Large intestine (tissue), 3 donors: ENCODE data around the gene PRR5L. TPM values are rescaled to one million over a fixed set of nuclear protein-coding genes. Genes with fewer than 3 reads are reported as not detected.

Experiments used
- DNase-seq, 2 donors: peaks; one replicate each; pipeline versions ENCODE4 v3.0.0 to v3.0.0-alpha.2; 2013
- H3K27ac ChIP-seq: one replicate; pipeline ENCODE4 v1.5.1; 2013; ENCODE audit warnings: low read length
- H3K27me3 ChIP-seq: 2 replicates; pipeline ENCODE4 v1.6.1; 2013; ENCODE audit warnings: low read length; ENCODE audit not compliant: control insufficient read depth, insufficient read depth
- H3K36me3 ChIP-seq: 2 replicates; pipeline ENCODE4 v1.6.1; 2013; ENCODE audit warnings: low read length; ENCODE audit not compliant: control insufficient read depth, insufficient read depth
- H3K4me1 ChIP-seq: one replicate; pipeline ENCODE4 v1.6.1; 2013; ENCODE audit warnings: low read length; ENCODE audit not compliant: control insufficient read depth, insufficient read depth
- H3K4me3 ChIP-seq: one replicate; pipeline ENCODE4 v1.5.1; 2013; ENCODE audit warnings: low read length
- H3K9me3 ChIP-seq: one replicate; pipeline ENCODE4 v1.6.1; 2013; ENCODE audit warnings: mild to moderate bottlenecking, low read depth, low read length, moderate library complexity; ENCODE audit not compliant: control insufficient read depth
- WGBS: methylation state at CpG from one replicate; pipeline ENCODE4 v1.1.5; 2013; ENCODE audit warnings: low lambda C conversion rate; ENCODE audit not compliant: insufficient coverage; 5-methylcytosine and 5-hydroxymethylcytosine counted together
- polyA plus RNA-seq: library from polyadenylated mRNA; unstranded; fragments of 120-200 nt; gene quantifications from one replicate; pipeline ENCODE4 v1.2.1, GENCODE V29; 2013

Gene PRR5L
- polyA plus RNA-seq, 1 donor, result 37.8 TPM

- no peaks in the 10 kb centered on the region for H3K4me1 ChIP-seq
- no CpG with 5 or more reads among the region's 2 CpGs for WGBS
- H3K27me3 ChIP-seq, result no peaks in the 10 kb centered on the region
- H3K4me3 ChIP-seq, result no peak overlapping the region
- peaks cover 61% of the 10 kb centered on the region for H3K36me3 ChIP-seq
- DNase-seq, result no peak
- H3K9me3 ChIP-seq, result no peaks in the 10 kb centered on the region
- no peak overlapping the region for H3K27ac ChIP-seq
Observed at GRCh38 chr11:36412781-36413383, 116.8 kb downstream of the PRR5L start.

- no peaks in the 10 kb centered on the region for H3K27me3 ChIP-seq
- H3K4me3 ChIP-seq, result no peak overlapping the region
- WGBS, result no CpG with 5 or more reads among the region's 5 CpGs
Observed at GRCh38 chr11:36417154-36417553, 121.1 kb downstream of the PRR5L start.

DNA sequence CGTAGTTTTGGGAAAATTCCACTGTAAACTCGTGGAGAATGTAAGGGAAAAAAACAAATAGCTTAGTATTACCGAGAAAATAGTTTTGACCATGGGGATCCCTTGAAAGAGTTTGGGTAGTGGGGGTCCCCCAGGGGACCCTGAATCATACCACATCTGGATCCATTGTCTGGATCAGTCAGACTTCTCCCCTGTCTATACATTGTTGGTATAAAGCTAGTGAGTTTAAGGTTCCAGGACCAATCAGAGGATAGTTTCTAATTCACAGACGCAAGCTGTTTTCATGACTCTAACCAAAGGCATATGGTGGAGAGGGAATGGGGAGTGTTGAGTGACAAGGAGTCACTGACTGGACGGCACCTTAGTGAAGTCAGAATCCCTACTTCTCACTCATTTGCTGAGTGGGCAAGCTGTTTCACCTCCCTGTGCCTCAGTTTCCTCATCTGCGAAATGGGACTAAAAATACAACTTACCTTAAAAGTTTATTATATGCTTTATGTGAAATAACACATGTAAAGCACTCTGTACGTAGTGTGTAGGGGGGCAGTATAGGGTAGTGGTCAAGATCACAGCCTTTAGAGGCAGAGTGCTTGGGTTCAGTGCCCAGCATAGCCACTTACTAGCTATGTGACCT, 123.8 kb downstream of the PRR5L start:
- H3K36me3 ChIP-seq, result peaks cover 57% of the 10 kb centered on the region
- no peak for DNase-seq
- no CpG with 5 or more reads among the region's 7 CpGs for WGBS
- H3K27ac ChIP-seq, result peak overlapping the region; percentile 80
- H3K4me3 ChIP-seq, result no peak overlapping the region
- H3K4me1 ChIP-seq, result peaks cover 18% of the 10 kb centered on the region
- no peaks in the 10 kb centered on the region for H3K9me3 ChIP-seq
- no peaks in the 10 kb centered on the region for H3K27me3 ChIP-seq

More at GRCh38 chr11:36417154-36417553, 121.1 kb downstream of the PRR5L start:
- Histone ChIP-seq H3K27ac (no peak overlapping the region), H3K4me1 (peaks cover 18% of the 10 kb centered on the region), H3K9me3 (no peaks in the 10 kb centered on the region), H3K36me3 (peaks cover 42% of the 10 kb centered on the region)
- no peak for DNase-seq

DNA sequence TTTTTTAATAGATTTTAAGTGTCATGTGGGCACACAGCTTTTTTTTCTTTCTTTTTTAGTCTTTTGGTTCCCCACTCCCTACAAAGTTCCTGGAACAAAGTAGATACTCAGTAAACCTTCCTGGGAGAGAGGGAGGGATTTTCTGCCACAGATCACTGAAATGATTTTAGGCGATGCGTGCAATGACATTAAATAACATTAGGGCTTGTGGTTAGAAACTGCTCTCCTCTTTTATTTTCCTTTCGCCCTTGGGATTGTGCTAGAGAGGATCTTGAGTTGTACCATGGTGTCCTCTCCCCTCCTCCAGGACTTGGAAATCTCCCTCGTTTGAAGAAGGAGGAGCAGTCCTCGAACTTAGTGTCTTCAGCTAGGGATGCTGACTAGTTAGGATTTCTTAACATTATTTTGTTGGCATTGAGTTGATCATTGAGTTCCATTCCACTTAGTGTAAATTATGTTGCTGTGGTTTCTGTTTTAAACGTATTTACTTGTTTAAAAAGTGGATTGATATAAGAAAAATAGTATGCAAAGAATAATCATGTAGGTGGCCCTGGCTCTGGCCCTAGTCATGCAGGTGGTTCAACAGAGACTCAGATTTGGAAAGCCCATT, 125.6 kb downstream of the PRR5L start:
- WGBS, result 100% methylated on average over 1 of the region's 6 CpGs

DNA sequence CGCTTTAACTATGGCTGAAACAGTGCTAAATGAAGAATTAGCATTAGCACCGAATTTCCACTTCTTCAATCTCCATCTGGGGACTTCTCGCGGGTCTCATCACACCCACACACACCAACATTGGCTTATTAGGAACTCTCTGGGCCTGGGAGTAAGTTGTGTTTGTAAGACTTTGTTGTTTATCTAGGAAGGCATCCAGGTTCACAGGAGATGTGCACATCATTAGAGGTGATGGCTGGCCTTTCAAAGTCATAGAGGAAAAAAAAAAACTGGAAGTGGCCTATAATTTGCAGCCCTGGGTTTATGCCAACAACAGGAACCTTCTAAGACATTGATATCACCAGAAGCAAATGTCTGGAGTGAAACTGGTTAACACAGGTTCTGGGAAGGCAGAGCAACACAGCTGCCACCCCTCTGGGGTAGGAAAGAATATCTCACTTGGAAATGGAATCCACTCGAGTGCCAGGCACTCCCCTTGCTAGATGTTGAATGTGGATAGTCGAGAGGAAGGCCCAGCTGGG, 129.5 kb downstream of the PRR5L start:
- peaks cover 54% of the 10 kb centered on the region for H3K36me3 ChIP-seq
- H3K27ac ChIP-seq, result no peak overlapping the region

More for the DNA sequence above, 125.6 kb downstream of the PRR5L start:
- Histone ChIP-seq H3K36me3 (peaks cover 64% of the 10 kb centered on the region), H3K4me1 (peaks cover 18% of the 10 kb centered on the region), H3K27me3 (no peaks in the 10 kb centered on the region), H3K9me3 (no peaks in the 10 kb centered on the region), H3K27ac (peak overlapping the region; percentile 80), H3K4me3 (no peak overlapping the region)
- DNase-seq, result no peak

DNA sequence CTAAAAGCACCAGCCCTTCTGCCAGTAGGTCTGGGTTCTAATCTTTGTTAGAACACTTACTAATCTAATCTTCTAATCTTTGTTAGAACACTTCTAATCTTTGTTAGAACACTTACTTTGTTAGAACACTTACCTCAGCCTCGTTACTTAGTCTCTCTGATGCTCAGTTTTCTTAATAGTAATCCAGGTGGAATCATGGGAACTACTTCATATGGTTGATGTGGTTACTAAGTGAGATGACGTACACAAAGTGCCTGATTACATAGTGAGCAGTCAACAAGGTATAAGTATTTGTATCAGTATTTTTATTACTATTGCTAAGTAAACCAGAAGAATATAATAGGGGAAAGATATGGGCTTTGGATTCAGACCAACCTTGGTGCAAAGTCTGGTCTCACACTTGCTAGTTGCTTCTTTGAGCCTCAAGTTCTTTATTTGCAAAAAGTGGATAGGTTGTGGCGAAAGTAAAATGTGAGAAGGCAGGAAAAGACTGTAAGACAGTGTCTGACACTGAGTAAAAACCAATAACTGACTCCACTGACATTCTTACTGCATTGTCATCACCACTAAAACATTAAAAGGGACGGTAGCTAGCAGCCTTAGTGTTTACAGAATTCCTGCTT, 130.2 kb downstream of the PRR5L start:
- no peak overlapping the region for H3K27ac ChIP-seq
- WGBS, result 89% methylated on average over 1 of the region's 4 CpGs
- no peaks in the 10 kb centered on the region for H3K27me3 ChIP-seq
- H3K36me3 ChIP-seq, result peaks cover 54% of the 10 kb centered on the region
- no peaks in the 10 kb centered on the region for H3K9me3 ChIP-seq
- H3K4me3 ChIP-seq, result no peak overlapping the region
- H3K4me1 ChIP-seq, result peaks cover 10% of the 10 kb centered on the region
- no peak for DNase-seq

More for the DNA sequence above, 129.5 kb downstream of the PRR5L start:
- Histone ChIP-seq H3K4me1 (peaks cover 13% of the 10 kb centered on the region), H3K27me3 (no peaks in the 10 kb centered on the region), H3K4me3 (no peak overlapping the region), H3K9me3 (no peaks in the 10 kb centered on the region)
- WGBS, result no CpG with 5 or more reads among the region's 6 CpGs
- DNase-seq, result no peak

DNA sequence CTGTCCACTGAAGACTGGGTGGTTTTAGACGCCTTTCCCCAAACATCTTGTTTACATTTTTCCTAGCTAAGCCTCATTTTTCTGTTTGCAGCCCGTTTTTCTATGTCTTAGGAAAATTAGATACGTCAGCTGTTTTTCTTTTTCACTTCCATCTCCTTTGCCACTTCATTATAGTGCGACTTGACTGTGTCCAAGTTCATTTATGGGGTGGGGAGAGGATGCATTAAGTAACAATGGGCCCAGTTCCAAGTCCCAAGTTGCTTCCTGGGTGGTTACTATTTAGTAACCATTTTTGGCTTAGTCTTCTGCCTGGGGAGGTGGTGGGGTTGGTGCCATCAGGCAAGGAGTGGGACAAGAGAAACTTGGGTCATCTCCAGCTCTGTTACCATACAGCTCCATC, 131.0 kb downstream of the PRR5L start:
- no peak for DNase-seq
- 100% methylated on average over 2 of the region's 4 CpGs for WGBS
- Histone ChIP-seq H3K9me3 (no peaks in the 10 kb centered on the region), H3K4me1 (peaks cover 9% of the 10 kb centered on the region), H3K27me3 (no peaks in the 10 kb centered on the region), H3K27ac (no peak overlapping the region), H3K4me3 (no peak overlapping the region), H3K36me3 (peaks cover 54% of the 10 kb centered on the region)

GRCh38 chr11:36427876-36428275, 131.8 kb downstream of the PRR5L start:
- H3K27me3 ChIP-seq, result no peaks in the 10 kb centered on the region
- no peak overlapping the region for H3K4me3 ChIP-seq
- H3K36me3 ChIP-seq, result peaks cover 51% of the 10 kb centered on the region
- no peak overlapping the region for H3K27ac ChIP-seq
- H3K4me1 ChIP-seq, result peaks cover 17% of the 10 kb centered on the region
- no CpG with 5 or more reads among the region's 3 CpGs for WGBS
- no peak for DNase-seq
- H3K9me3 ChIP-seq, result no peaks in the 10 kb centered on the region

DNA sequence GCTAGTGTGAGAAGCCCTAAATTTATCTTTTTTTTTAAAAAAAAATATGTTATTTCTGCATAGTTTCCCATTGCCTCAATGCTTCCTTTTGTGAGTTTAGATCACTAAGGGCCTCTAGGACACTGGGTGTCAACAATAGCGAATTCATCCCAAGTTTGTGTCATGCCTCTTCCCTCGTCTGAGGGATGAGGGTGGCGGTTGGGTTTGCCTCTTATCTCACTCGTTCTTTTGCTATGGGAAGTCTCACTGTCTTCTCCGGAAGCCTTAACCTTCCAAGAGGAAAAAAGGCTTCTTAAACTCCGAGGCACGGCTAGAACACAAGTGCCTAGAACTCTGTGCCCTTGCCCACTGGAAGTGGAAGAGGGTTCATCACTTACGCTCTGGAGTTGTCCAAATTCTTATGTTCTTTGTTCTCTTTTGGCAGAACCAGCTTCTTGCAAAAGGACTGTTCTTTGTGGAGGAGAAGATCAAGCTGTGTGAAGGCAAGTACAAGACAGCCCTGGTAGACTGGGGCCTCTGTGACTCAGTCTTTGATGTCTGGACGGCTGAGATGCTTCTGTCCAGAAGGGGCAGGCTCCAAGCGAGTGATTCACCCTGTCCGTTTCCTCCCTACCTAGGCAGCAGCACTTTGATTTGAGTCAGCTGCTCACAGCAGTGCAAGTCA, 135.5 kb downstream of the PRR5L start:
- Histone ChIP-seq H3K36me3 (peaks cover 57% of the 10 kb centered on the region), H3K27me3 (no peaks in the 10 kb centered on the region), H3K4me1 (peaks cover 29% of the 10 kb centered on the region), H3K4me3 (no peak overlapping the region), H3K9me3 (no peaks in the 10 kb centered on the region), H3K27ac (peak overlapping the region; percentile 77)
- peak; percentile 73 to 84 for DNase-seq
- 100% methylated on average over 1 of the region's 11 CpGs for WGBS

DNA sequence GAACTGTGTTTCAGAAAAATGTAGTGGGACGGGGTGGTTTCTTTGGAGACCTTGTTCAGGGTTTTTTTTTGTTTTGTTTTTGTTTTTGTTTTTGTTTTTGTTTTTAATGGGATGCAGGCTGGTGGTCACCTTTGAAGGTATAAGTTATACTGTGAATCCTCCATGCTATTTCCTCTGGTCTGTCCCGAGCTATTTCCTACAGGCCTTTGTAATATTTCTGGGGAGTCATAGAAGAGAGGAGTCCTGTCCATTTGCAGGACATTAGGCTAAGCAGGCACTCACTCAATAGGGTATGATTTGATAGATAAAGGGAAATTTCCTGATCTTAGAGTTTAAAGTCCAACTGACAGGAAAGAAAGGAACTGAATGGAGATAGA, 136.0 kb downstream of the PRR5L start:
- H3K27ac ChIP-seq, result peak overlapping the region; percentile 77
- peaks cover 29% of the 10 kb centered on the region for H3K4me1 ChIP-seq
- peaks cover 59% of the 10 kb centered on the region for H3K36me3 ChIP-seq
- no peaks in the 10 kb centered on the region for H3K9me3 ChIP-seq
- no peak overlapping the region for H3K4me3 ChIP-seq
- no peaks in the 10 kb centered on the region for H3K27me3 ChIP-seq
- 60% methylated on average over 1 of the region's 2 CpGs for WGBS
- no peak for DNase-seq
